DOHH2 (cell line): ENCODE data around the gene DNAH6.

Experiments
- H3F3A ChIP-seq: fragments of 200-600 bp; sonication (generic), shearing (Covaris generic); 2 replicates; pipeline ENCODE4 v1.6.0; 2016; ENCODE audit warnings: antibody characterized with exemption, mild to moderate bottlenecking; ENCODE audit not compliant: control insufficient read depth, insufficient read depth
- H3K27ac ChIP-seq: fragments of 200-600 bp; sonication (generic); 2 replicates; pipeline ENCODE4 v1.5.1; 2014; ENCODE audit warnings: low read depth, mild to moderate bottlenecking, low read length, moderate library complexity
- H3K27me3 ChIP-seq: fragments of 200-600 bp; sonication (generic); 2 replicates; pipeline ENCODE4 v1.6.1; 2014; ENCODE audit warnings: mild to moderate bottlenecking, low read length, mixed read lengths; ENCODE audit not compliant: control insufficient read depth
- H3K36me3 ChIP-seq: fragments of 200-600 bp; sonication (generic); 2 replicates; pipeline ENCODE4 v1.6.1; 2014; ENCODE audit warnings: mild to moderate bottlenecking, low read length, moderate library complexity, mixed read lengths; ENCODE audit not compliant: control insufficient read depth
- H3K4me1 ChIP-seq: fragments of 200-600 bp; sonication (generic); 2 replicates; pipeline ENCODE4 v1.6.1; 2014; ENCODE audit warnings: mild to moderate bottlenecking, low read length, mixed read lengths; ENCODE audit not compliant: control insufficient read depth
- H3K4me2 ChIP-seq: fragments of 200-600 bp; sonication (generic); 2 replicates; pipeline ENCODE4 v1.6.0; 2014; ENCODE audit warnings: mild to moderate bottlenecking, low read length, moderate library complexity
- H3K4me3 ChIP-seq: fragments of 200-600 bp; sonication (generic); 2 replicates; pipeline ENCODE4 v1.5.1; 2014; ENCODE audit warnings: mild to moderate bottlenecking, low read length, mixed read lengths
- H3K79me2 ChIP-seq: fragments of 200-600 bp; sonication (generic); 2 replicates; pipeline ENCODE4 v1.6.1; 2014; ENCODE audit warnings: mild to moderate bottlenecking, low read length, mixed read lengths; ENCODE audit not compliant: control insufficient read depth
- H3K9me2 ChIP-seq: fragments of 200-600 bp; sonication (generic); replicated peaks from 2 replicates; pipeline ENCODE4 v1.6.1; 2014; ENCODE audit warnings: mild to moderate bottlenecking, low read length, mixed read lengths; ENCODE audit not compliant: control insufficient read depth
- H3K9me3 ChIP-seq: fragments of 200-600 bp; sonication (generic); 2 replicates; pipeline ENCODE4 v1.6.1; 2014; ENCODE audit warnings: antibody characterized with exemption, low read length, mixed read lengths; ENCODE audit not compliant: control insufficient read depth, insufficient read depth
- H4K20me1 ChIP-seq: fragments of 200-600 bp; sonication (generic); 2 replicates; pipeline ENCODE4 v1.6.0; 2014; ENCODE audit warnings: low read depth, mild to moderate bottlenecking, antibody characterized with exemption, low read length, moderate library complexity; ENCODE audit not compliant: control insufficient read depth, insufficient read depth
- EZH2phosphoT487 ChIP-seq: fragments of 200-600 bp; sonication (generic); IDR thresholded peaks from 2 replicates; pipeline ENCODE4 v1.6.1; 2017; ENCODE audit warnings: borderline replicate concordance, mild to moderate bottlenecking, antibody characterized with exemption, low read length, moderate library complexity, mixed read lengths
- TF ChIP-seq, protein P1 (sequence below): fragments of 200-600 bp; sonication (generic); IDR thresholded peaks from one replicate; pipeline ENCODE4 v1.5.1; 2014; ENCODE audit warnings: antibody characterized with exemption, mild to moderate bottlenecking, low read depth, low read length; ENCODE audit not compliant: poor library complexity, severe bottlenecking

Gene DNAH6

DNA sequence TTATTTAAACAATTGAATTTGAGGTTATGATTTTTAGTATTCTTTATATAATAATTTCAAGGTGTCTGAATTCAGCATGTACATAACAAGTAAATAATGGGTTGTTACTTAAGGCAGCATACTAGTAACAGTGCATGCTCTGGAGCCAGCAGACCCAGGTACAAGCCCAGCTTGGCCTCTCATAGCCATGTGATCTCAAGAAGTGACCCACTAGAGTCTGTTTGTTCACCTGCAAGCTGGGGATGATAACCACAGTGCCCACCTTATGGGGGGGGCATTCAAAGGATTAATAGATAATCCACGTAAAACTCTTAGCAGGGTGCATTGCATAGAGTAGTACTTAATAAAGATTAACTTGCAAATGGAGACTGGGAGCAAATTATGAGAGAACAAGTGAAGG, 201.0 kb downstream of the DNAH6 start:
- Histone ChIP-seq H3K4me1 (no peaks in the 10 kb centered on the region), H3K4me2 (no peak overlapping the region), H4K20me1 (no peaks in the 10 kb centered on the region), H3K27me3 (no peaks in the 10 kb centered on the region), H3K9me2 (no peaks in the 10 kb centered on the region), H3K79me2 (no peaks in the 10 kb centered on the region), H3K27ac (no peak overlapping the region), H3K4me3 (no peak overlapping the region), H3K36me3 (no peaks in the 10 kb centered on the region), H3K9me3 (no peaks in the 10 kb centered on the region), H3F3A (no peaks in the 10 kb centered on the region)
- TF ChIP-seq, protein P1, sequence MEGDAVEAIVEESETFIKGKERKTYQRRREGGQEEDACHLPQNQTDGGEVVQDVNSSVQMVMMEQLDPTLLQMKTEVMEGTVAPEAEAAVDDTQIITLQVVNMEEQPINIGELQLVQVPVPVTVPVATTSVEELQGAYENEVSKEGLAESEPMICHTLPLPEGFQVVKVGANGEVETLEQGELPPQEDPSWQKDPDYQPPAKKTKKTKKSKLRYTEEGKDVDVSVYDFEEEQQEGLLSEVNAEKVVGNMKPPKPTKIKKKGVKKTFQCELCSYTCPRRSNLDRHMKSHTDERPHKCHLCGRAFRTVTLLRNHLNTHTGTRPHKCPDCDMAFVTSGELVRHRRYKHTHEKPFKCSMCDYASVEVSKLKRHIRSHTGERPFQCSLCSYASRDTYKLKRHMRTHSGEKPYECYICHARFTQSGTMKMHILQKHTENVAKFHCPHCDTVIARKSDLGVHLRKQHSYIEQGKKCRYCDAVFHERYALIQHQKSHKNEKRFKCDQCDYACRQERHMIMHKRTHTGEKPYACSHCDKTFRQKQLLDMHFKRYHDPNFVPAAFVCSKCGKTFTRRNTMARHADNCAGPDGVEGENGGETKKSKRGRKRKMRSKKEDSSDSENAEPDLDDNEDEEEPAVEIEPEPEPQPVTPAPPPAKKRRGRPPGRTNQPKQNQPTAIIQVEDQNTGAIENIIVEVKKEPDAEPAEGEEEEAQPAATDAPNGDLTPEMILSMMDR: no peak
- no peak for TF ChIP-seq EZH2phosphoT487

DNA sequence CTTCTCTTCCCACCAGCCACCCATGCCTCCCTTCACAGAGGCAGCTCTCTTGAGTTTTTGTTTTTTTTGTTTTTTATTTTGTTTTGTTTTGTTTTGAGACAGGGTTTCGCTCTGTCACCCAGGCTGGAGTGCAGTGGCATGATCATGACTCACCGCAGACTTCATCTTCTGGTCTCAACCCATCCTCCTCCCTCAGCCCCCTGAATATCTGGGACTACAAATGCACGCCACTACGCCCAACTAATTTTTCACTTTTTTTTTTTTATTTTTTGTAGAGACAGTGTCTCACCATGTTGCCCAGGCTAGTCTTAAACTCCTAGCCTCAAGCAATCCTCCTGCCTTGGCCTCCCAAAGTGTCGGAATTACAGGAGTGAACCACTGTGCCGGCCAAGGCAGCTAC, 203.1 kb downstream of the DNAH6 start:
- H3K9me3 ChIP-seq: no peaks in the 10 kb centered on the region
- no peaks in the 10 kb centered on the region for H4K20me1 ChIP-seq
- H3K79me2 ChIP-seq: no peaks in the 10 kb centered on the region
- no peak overlapping the region for H3K4me3 ChIP-seq
- H3K4me2 ChIP-seq: no peak overlapping the region
- H3K4me1 ChIP-seq: no peaks in the 10 kb centered on the region
- no peaks in the 10 kb centered on the region for H3K36me3 ChIP-seq
- H3K27me3 ChIP-seq: no peaks in the 10 kb centered on the region
- H3K9me2 ChIP-seq: no peaks in the 10 kb centered on the region
- no peaks in the 10 kb centered on the region for H3F3A ChIP-seq
- H3K27ac ChIP-seq: no peak overlapping the region
- no peak for TF ChIP-seq EZH2phosphoT487
- TF ChIP-seq, protein P1: no peak

- H3K36me3 ChIP-seq: no peaks in the 10 kb centered on the region
- no peaks in the 10 kb centered on the region for H3K79me2 ChIP-seq
- no peaks in the 10 kb centered on the region for H3F3A ChIP-seq
Measured at GRCh38 chr2:84723831-84724230, 207.5 kb downstream of the DNAH6 start.

More at GRCh38 chr2:84723831-84724230, 207.5 kb downstream of the DNAH6 start:
- H3K4me3 ChIP-seq: no peak overlapping the region
- no peaks in the 10 kb centered on the region for H3K9me2 ChIP-seq
- TF ChIP-seq, protein P1: no peak
- no peak for TF ChIP-seq EZH2phosphoT487
- H4K20me1 ChIP-seq: no peaks in the 10 kb centered on the region
- no peak overlapping the region for H3K27ac ChIP-seq
- no peak overlapping the region for H3K4me2 ChIP-seq
- H3K9me3 ChIP-seq: no peaks in the 10 kb centered on the region
- no peaks in the 10 kb centered on the region for H3K27me3 ChIP-seq
- H3K4me1 ChIP-seq: no peaks in the 10 kb centered on the region
